ENCODE data around the gene RAP1GAP2.

DNA sequence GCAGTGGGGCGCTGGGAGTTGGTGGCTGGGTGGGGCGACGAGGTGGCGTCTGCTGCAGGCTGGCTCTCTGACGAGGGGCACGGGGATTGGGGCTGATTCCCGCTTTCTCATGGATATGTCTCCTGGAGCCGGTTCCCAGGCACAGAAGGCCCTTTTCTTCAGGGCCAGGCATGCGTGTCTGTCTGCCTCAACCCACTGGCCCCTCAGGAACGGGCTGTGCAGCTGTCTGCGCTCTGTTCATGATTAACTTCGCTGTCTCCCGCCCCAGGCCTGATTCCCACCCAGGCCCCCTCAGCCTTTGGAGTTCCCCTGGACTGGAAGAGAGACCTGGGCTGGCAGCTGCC lies 53.1 kb downstream of the RAP1GAP2 start:
- no peak for TF ChIP-seq CTCF (IDR thresholded peaks at IDR 0.05 in 4 of 5, conservative IDR thresholded peaks at IDR 0.05 in 1 of 5)
- TF ChIP-seq POLR2A (IDR thresholded peaks at IDR 0.05) = no peak

Data from gastrocnemius medialis (tissue), 4 donors.